Endothelial cell of umbilical vein (primary cell): Measurements from ENCODE around the gene MAPKAP1. TPM values are rescaled to one million over a fixed set of nuclear protein-coding genes. Genes with fewer than 3 reads are reported as not detected.

Experiments
- BruUV-seq: library from RNA; stranded (reverse); fragments of 400-500 nt; replicated peaks from 2 replicates; lab custom pipeline; 2021; lab: Mats Ljungman, UMichigan
- CTCF ChIA-PET: fragments of 300-600, 350-600 bp; sonication (Branson Sonifier 250); formaldehyde crosslinking; loops from one replicate; lab custom pipeline; 2021; ENCODE audit warnings: antibody characterized with exemption, inconsistent platforms; lab: Charles Lee
- POLR2A ChIA-PET: fragments of 300-600, 350-600 bp; sonication (Branson Sonifier 250); formaldehyde crosslinking; loops from one replicate; lab custom pipeline; 2021; ENCODE audit warnings: antibody characterized with exemption, inconsistent platforms; lab: Charles Lee
- DNase-seq: peaks from one replicate; pipeline ENCODE4 v3.0.0-alpha.2; 2011; ENCODE audit warnings: low read depth, low spot score
- FAIRE-seq: peaks from 2 replicates; lab custom pipeline; 2011; peaks lifted over from hg19 to GRCh38; lab: Jason Lieb, UNC
- H2AFZ ChIP-seq: 2 replicates; pipeline ENCODE4 v1.6.0; 2012; ENCODE audit warnings: low read depth, low read length, control low read depth, inconsistent platforms
- H3K27ac ChIP-seq: 2 replicates; pipeline ENCODE4 v1.5.1; 2011; ENCODE audit warnings: low read depth, mild to moderate bottlenecking, control low read depth, low read length, moderate library complexity; ENCODE audit not compliant: insufficient read depth
- H3K27me3 ChIP-seq, 2 experiments: 2 replicates each; pipeline versions ENCODE4 v1.6.0 to v1.6.1; 2011; ENCODE audit warnings: low read length in 2 of 2, mixed read lengths in 1 of 2; ENCODE audit not compliant: control insufficient read depth in 2 of 2, insufficient read depth in 2 of 2
- H3K36me3 ChIP-seq, 2 experiments: 2 replicates in 1 of 2; 3 replicates in 1 of 2; pipeline ENCODE4 v1.5.1; 2011; ENCODE audit warnings: low read length in 2 of 2, mild to moderate bottlenecking in 1 of 2, moderate library complexity in 1 of 2; ENCODE audit not compliant: control insufficient read depth in 2 of 2, insufficient read depth in 2 of 2; ENCODE audit errors: extremely low read depth in 1 of 2
- H3K4me1 ChIP-seq: 3 replicates; pipeline ENCODE4 v1.5.1; 2011; ENCODE audit warnings: mild to moderate bottlenecking, low read length; ENCODE audit not compliant: control insufficient read depth, insufficient read depth; ENCODE audit errors: extremely low read depth
- H3K4me2 ChIP-seq: 2 replicates; pipeline ENCODE4 v1.6.1; 2011; ENCODE audit warnings: low read length, control low read depth, mixed read lengths; ENCODE audit not compliant: insufficient read depth
- H3K4me3 ChIP-seq, 3 experiments: fragments of 200-600 bp in 1 of 3; sonication (generic), shearing (Covaris generic) in 1 of 3; replicated peaks in 1 of 3; 2 replicates each; pipeline ENCODE4 v1.5.1; 2011 to 2016; ENCODE audit warnings: control low read depth in 3 of 3, low read length in 3 of 3, mild to moderate bottlenecking in 2 of 3, inconsistent platforms in 1 of 3, low read depth in 1 of 3, moderate library complexity in 1 of 3; ENCODE audit not compliant: insufficient read depth in 1 of 3
- H3K79me2 ChIP-seq: 2 replicates; pipeline ENCODE4 v1.6.0; 2012; ENCODE audit warnings: low read length, inconsistent platforms; ENCODE audit not compliant: control insufficient read depth, insufficient read depth
- H3K9ac ChIP-seq: replicated peaks from 2 replicates; pipeline ENCODE3; 2011; ENCODE audit warnings: low read length, control low read depth; ENCODE audit not compliant: insufficient read depth; ENCODE audit errors: extremely low read depth
- H3K9me1 ChIP-seq: replicated peaks from 3 replicates; pipeline ENCODE4 v1.6.0; 2011; ENCODE audit warnings: mild to moderate bottlenecking, low read length; ENCODE audit not compliant: control insufficient read depth, insufficient read depth; ENCODE audit errors: extremely low read depth
- H3K9me3 ChIP-seq: replicated peaks from 2 replicates; pipeline ENCODE4 v1.5.1; 2012; ENCODE audit warnings: low read length, inconsistent platforms; ENCODE audit not compliant: control insufficient read depth, insufficient read depth
- H4K20me1 ChIP-seq: replicated peaks from 2 replicates; pipeline ENCODE3; 2011; ENCODE audit warnings: mild to moderate bottlenecking, low read length; ENCODE audit not compliant: control insufficient read depth, insufficient read depth; ENCODE audit errors: extremely low read depth
- EZH2 ChIP-seq: IDR thresholded peaks from 2 replicates; pipeline ENCODE4 v1.6.1; 2012; ENCODE audit warnings: borderline replicate concordance, low read depth, mild to moderate bottlenecking, moderate library complexity, low read length, inconsistent platforms; ENCODE audit not compliant: severe bottlenecking
- FOS ChIP-seq: IDR thresholded peaks from 2 replicates; pipeline ENCODE4 v1.6.1; 2011; ENCODE audit warnings: mild to moderate bottlenecking, low read length, moderate library complexity, borderline replicate concordance; ENCODE audit not compliant: insufficient read depth
- GATA2 ChIP-seq: IDR thresholded peaks from 2 replicates; pipeline ENCODE4 v1.7.0; 2011; ENCODE audit warnings: low read depth, mild to moderate bottlenecking, moderate library complexity, mixed read lengths, low read length; ENCODE audit not compliant: insufficient read length, insufficient read depth
- JUN ChIP-seq: IDR thresholded peaks from 2 replicates; pipeline ENCODE4 v1.6.1; 2011; ENCODE audit warnings: borderline replicate concordance, low read depth; ENCODE audit not compliant: insufficient read length, insufficient read depth
- MYC ChIP-seq: IDR thresholded peaks from one replicate; pipeline ENCODE4 v1.6.1; 2011; ENCODE audit warnings: mild to moderate bottlenecking, low read depth, low read length
- POLR2A ChIP-seq: IDR thresholded peaks from 2 replicates; pipeline ENCODE4 v1.6.1; 2012; ENCODE audit warnings: low read depth, mild to moderate bottlenecking, control low read depth, low read length
- POLR2AphosphoS5 ChIP-seq: IDR thresholded peaks from 2 replicates; pipeline ENCODE4 v1.6.1; 2012; ENCODE audit warnings: low read depth, mild to moderate bottlenecking, control low read depth, low read length, moderate library complexity; ENCODE audit not compliant: insufficient read depth
- dilution Hi-C: fragments of 300-500 bp; cut with MboI; formaldehyde crosslinking; loops from one replicate; pipeline ENCODE4 v1.15.0; 2019; ENCODE audit warnings: low sequenced_read_pairs; ENCODE audit not compliant: extremely low pct_ligation_motif_present
- intact Hi-C: fragments of 100-400 bp; cut with micrococcal nuclease; formaldehyde crosslinking; loops from one replicate; pipeline ENCODE4 v1.10.0; 2022
- polyA plus RNA-seq, 4 experiments: library from polyadenylated mRNA; depleted of rRNA in 3 of 4; stranded (reverse) in 3 of 4; unstranded in 1 of 4; fragments of >200 nt; gene quantifications; 2 replicates each; pipeline versions ENCODE4 v1.2.1 to v1.2.3, GENCODE V29; 2011 to 2012; ENCODE audit warnings: missing spikeins in 1 of 4
- total RNA-seq: library from RNA; stranded (reverse); gene quantifications from 2 replicates; pipeline ENCODE4 v1.2.3, GENCODE V29; 2021
- TF ChIP-seq, protein P1 (sequence below): IDR thresholded peaks from 2 replicates; pipeline ENCODE4 v1.6.1; 2011; ENCODE audit not compliant: insufficient read depth, insufficient read length
- TF ChIP-seq, protein P2 (sequence below), 2 donors: IDR thresholded peaks; 1 replicate in 1 of 2; 2 replicates in 1 of 2; pipeline ENCODE4 v1.5.1; 2011; ENCODE audit warnings: low read length in 2 of 2, mild to moderate bottlenecking in 2 of 2, moderate library complexity in 2 of 2, control low read depth in 1 of 2, inconsistent platforms in 1 of 2, low read depth in 1 of 2; ENCODE audit not compliant: insufficient read depth in 1 of 2; ENCODE audit errors: extremely low read depth in 1 of 2

The MAPKAP1 gene
- total and polyA plus RNA-seq, 2 donors (not counting 3 experiments of a cell fraction or from before 2014, with no cell fraction given): 61.9 to 99.1 TPM

DNA sequence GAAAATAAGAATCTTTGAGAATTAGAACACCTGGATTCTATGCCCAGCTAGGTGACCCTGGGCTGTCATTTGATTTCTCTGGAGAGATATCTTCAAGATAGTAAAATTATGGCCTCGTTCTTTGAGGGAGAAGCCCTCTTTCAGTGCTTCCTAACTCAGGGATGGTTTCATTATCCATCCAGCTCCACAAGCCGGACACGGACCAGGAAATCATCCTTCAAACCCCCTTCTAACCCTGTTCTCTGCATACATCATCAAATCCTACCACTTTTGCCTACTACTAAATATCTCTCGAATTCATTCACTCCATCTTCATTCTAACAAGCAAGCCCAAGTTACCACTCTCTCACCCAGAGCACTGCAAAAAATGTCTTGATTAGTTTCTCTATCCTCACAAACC is 57.2 kb downstream of the MAPKAP1 start:
- H3K27me3 ChIP-seq: no peaks in the 10 kb centered on the region
- peaks cover 52% of the 10 kb centered on the region for H3K4me1 ChIP-seq
- H3K79me2 ChIP-seq: peaks cover 42% of the 10 kb centered on the region
- H3K9me3 ChIP-seq: no peaks in the 10 kb centered on the region
- H3K36me3 ChIP-seq: no peaks in the 10 kb centered on the region
- no peaks in the 10 kb centered on the region for H3K9me1 ChIP-seq
- dilution Hi-C loops: no loop called here
- peak overlapping the region; percentile 91 for H3K9ac ChIP-seq
- CTCF ChIA-PET: interaction anchor here (0.9 to 1.7 kb wide), 5 partner anchors 9 to 91 kb away, joined by 3 to 5 read pairs (median 4); no protein-coding TSS in a partner anchor
- DNase-seq (peak; percentile 32), FAIRE-seq (no peak)
- H3K4me2 ChIP-seq: peak overlapping the region; percentile 80
- POLR2A ChIA-PET: interaction anchor here (0.7 to 1.3 kb wide), 2 partner anchors 26 to 99 kb away, joined by 4 read pairs; no protein-coding TSS in a partner anchor
- H4K20me1 ChIP-seq: no peaks in the 10 kb centered on the region
- H3K4me3 ChIP-seq: no peak overlapping the region
- intact Hi-C loops: loop anchor here (1.0 to 2.0 kb wide), 4 partner anchors 13 to 96 kb away; partner anchors contain the start of gene MAPKAP1
- peak overlapping the region; percentile 99 for H3K27ac ChIP-seq
- H2AFZ ChIP-seq: no peak overlapping the region
- TF ChIP-seq POLR2AphosphoS5 (no peak), POLR2A (peak; percentile 16)
- BruUV-seq: TSS peak; percentile 95

DNA sequence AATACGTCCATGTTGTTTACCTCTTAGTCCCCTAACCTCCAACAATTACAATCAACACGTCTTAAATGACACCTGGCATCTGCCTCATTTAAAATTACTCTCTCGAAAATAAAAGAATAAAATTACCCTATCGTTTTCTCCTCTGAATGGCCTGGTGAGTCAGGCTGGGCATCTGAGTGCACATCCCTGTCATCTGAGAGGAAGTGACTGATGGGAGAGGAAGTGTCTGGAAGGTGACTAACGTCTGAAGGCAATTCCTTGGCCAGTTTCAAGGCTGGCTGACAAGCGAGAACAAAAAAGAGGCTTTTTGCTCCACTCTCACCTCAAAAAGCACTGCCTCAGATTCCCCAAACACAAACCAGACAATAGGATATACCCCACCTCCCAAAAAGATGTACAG is 57.7 kb downstream of the MAPKAP1 start:
- Histone ChIP-seq H2AFZ (no peak overlapping the region), H3K4me3 (no peak overlapping the region), H3K79me2 (peaks cover 40% of the 10 kb centered on the region), H3K27me3 (no peaks in the 10 kb centered on the region), H3K4me2 (peak overlapping the region; percentile 80), H3K36me3 (no peaks in the 10 kb centered on the region), H3K9me1 (no peaks in the 10 kb centered on the region), H3K9ac (peak overlapping the region; percentile 91), H4K20me1 (no peaks in the 10 kb centered on the region), H3K4me1 (peaks cover 52% of the 10 kb centered on the region), H3K9me3 (no peaks in the 10 kb centered on the region), H3K27ac (peak overlapping the region; percentile 99)
- peak; percentile 92 for DNase-seq
- POLR2A ChIA-PET: interaction anchor here (0.7 to 1.3 kb wide), 2 partner anchors 26 to 100 kb away, joined by 4 read pairs; no protein-coding TSS in a partner anchor
- CTCF ChIA-PET: interaction anchor here (1.0 to 1.7 kb wide), 4 partner anchors 9 to 90 kb away, joined by 3 to 5 read pairs (median 4); no protein-coding TSS in a partner anchor
- intact Hi-C loops (loop anchor here (1.0 to 2.0 kb wide), 4 partner anchors 13 to 97 kb away; partner anchors contain the start of gene MAPKAP1), dilution Hi-C loops (no loop called here)
- no TSS peak for BruUV-seq
- peak; percentile 99 for TF ChIP-seq JUN
- TF ChIP-seq POLR2AphosphoS5: peak; percentile 91
- TF ChIP-seq FOS: peak; percentile 99
- peak; percentile 54 for TF ChIP-seq GATA2
- TF ChIP-seq, protein P1, sequence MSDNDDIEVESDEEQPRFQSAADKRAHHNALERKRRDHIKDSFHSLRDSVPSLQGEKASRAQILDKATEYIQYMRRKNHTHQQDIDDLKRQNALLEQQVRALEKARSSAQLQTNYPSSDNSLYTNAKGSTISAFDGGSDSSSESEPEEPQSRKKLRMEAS: no peak
- no peak for TF ChIP-seq MYC
- TF ChIP-seq, protein P2, sequence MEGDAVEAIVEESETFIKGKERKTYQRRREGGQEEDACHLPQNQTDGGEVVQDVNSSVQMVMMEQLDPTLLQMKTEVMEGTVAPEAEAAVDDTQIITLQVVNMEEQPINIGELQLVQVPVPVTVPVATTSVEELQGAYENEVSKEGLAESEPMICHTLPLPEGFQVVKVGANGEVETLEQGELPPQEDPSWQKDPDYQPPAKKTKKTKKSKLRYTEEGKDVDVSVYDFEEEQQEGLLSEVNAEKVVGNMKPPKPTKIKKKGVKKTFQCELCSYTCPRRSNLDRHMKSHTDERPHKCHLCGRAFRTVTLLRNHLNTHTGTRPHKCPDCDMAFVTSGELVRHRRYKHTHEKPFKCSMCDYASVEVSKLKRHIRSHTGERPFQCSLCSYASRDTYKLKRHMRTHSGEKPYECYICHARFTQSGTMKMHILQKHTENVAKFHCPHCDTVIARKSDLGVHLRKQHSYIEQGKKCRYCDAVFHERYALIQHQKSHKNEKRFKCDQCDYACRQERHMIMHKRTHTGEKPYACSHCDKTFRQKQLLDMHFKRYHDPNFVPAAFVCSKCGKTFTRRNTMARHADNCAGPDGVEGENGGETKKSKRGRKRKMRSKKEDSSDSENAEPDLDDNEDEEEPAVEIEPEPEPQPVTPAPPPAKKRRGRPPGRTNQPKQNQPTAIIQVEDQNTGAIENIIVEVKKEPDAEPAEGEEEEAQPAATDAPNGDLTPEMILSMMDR (IDR thresholded peaks at IDR 0.05; ENCODE audit: extremely low read depth in 1 of 2, insufficient read depth in 1 of 2, low read depth in 1 of 2, low read length in 2 of 2): no peak
- TF ChIP-seq POLR2A: peak; percentile 41
- no peak for TF ChIP-seq EZH2
- FAIRE-seq: peak; percentile 84
